NB4 (cell line): ENCODE data around the gene GTSE1.

Experiments
- CTCF ChIP-seq: IDR thresholded peaks from one replicate; pipeline ENCODE4 v1.5.1; 2012; ENCODE audit warnings: low read depth, low read length
- POLR2A ChIP-seq: IDR thresholded peaks from 2 replicates; pipeline ENCODE4 v1.6.1; 2011; ENCODE audit warnings: mild to moderate bottlenecking; ENCODE audit not compliant: insufficient read length; ENCODE audit errors: extremely low read depth
- TF ChIP-seq, protein P1 (sequence below): IDR thresholded peaks from 2 replicates; pipeline ENCODE4 v1.6.1; 2011; ENCODE audit warnings: low read depth, low read length

- TF ChIP-seq CTCF (no peak), POLR2A (no peak)
- TF ChIP-seq, protein P1, sequence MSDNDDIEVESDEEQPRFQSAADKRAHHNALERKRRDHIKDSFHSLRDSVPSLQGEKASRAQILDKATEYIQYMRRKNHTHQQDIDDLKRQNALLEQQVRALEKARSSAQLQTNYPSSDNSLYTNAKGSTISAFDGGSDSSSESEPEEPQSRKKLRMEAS: no peak
Measured at GRCh38 chr22:46364341-46365165, 67.9 kb downstream of the GTSE1 start.
